Transverse colon (tissue), 4 donors: ENCODE data around the gene CLCNKA. TPM values are rescaled to one million over a fixed set of nuclear protein-coding genes. Genes with fewer than 3 reads are reported as not detected.
"Not testable (repeated sequence)": the region's sequence is repeated elsewhere in the genome, so short reads cannot be mapped to it uniquely, and the experiment has no call there.

Source experiments
- DNase-seq: peaks from one replicate; pipeline ENCODE4 v3.0.0-alpha.2; 2019
- H3K27ac ChIP-seq, 4 donors: fragments of 200-600 bp; sonication (generic); 2 replicates each; pipeline ENCODE4 v1.5.1; 2016 to 2018; ENCODE audit warnings: inconsistent platforms in 4 of 4
- H3K27me3 ChIP-seq: fragments of 200-600 bp; sonication (generic); 2 replicates; pipeline ENCODE4 v1.5.1; 2017; ENCODE audit warnings: inconsistent platforms
- H3K36me3 ChIP-seq, 4 donors: fragments of 200-600 bp; sonication (generic); 2 replicates each; pipeline ENCODE4 v1.5.1; 2017 to 2019; ENCODE audit warnings: inconsistent platforms in 4 of 4
- H3K4me1 ChIP-seq, 4 donors: fragments of 200-600 bp; sonication (generic); 2 replicates each; pipeline ENCODE4 v1.5.1; 2017 to 2020; ENCODE audit warnings: inconsistent platforms in 4 of 4
- H3K4me3 ChIP-seq, 4 donors: fragments of 200-600 bp; sonication (generic); 1 replicate in 1 of 4; 2 replicates in 3 of 4; pipeline versions ENCODE4 v1.5.1 to v1.6.1; 2017 to 2019; ENCODE audit warnings: inconsistent platforms in 4 of 4
- H3K9me3 ChIP-seq, 2 donors: fragments of 200-600 bp; sonication (generic); 2 replicates each; pipeline ENCODE4 v1.5.1; 2017 to 2019; ENCODE audit warnings: inconsistent platforms in 2 of 2
- CTCF ChIP-seq, 5 experiments: fragments of 200-600 bp in 3 of 5; fragments of 450-650 bp in 2 of 5; sonication (generic) in 3 of 5; IDR thresholded peaks; 1 replicate in 2 of 5; 2 replicates in 3 of 5; pipeline ENCODE4 v1.5.1; 2016 to 2017; ENCODE audit warnings: antibody characterized with exemption in 5 of 5, inconsistent platforms in 3 of 5, mild to moderate bottlenecking in 2 of 5, moderate library complexity in 1 of 5
- EP300 ChIP-seq: sonication (generic); formaldehyde crosslinking; IDR thresholded peaks from one replicate; pipeline ENCODE4 v1.6.1; 2017; ENCODE audit warnings: antibody characterized with exemption, low read depth
- POLR2A ChIP-seq: fragments of 450-650 bp; IDR thresholded peaks from one replicate; pipeline ENCODE4 v1.6.1; 2016; ENCODE audit warnings: antibody characterized with exemption, mild to moderate bottlenecking, moderate library complexity
- POLR2AphosphoS5 ChIP-seq, 3 donors: sonication (generic); formaldehyde crosslinking; IDR thresholded peaks; one replicate each; pipeline ENCODE4 v1.6.1; 2016; ENCODE audit warnings: antibody characterized with exemption in 3 of 3
- WGBS, 2 donors: methylation state at CpG; one replicate each; pipeline ENCODE4 v1.1.5; 2018; ENCODE audit warnings: low coverage in 1 of 2; 5-methylcytosine and 5-hydroxymethylcytosine counted together
- in situ Hi-C, 4 donors: fragments of 200-750 bp; cut with MboI; loops; one replicate each; pipeline versions ENCODE4 v1.15.0 to v1.15.1; 2017; ENCODE audit warnings: low sequenced_read_pairs in 3 of 4, low pct_ligation_motif_present in 1 of 4, low pct_unique_long_range_greater_than_20kb in 1 of 4
- intact Hi-C: fragments of 100-400 bp; cut with DNase I; formaldehyde crosslinking; loops from one replicate; pipeline ENCODE4 v1.15.1; 2023; ENCODE audit warnings: low total_unique reads
- total RNA-seq, 4 donors: library from RNA; depleted of rRNA; stranded (reverse); fragments of >200 nt; gene quantifications; one replicate each; pipeline ENCODE4 v1.1.0, GENCODE V29; 2016

The CLCNKA gene
- total RNA-seq, 4 donors from 2014 or later = 0.68 to 21.7 (median 0.79) TPM; not detected in 1

DNA sequence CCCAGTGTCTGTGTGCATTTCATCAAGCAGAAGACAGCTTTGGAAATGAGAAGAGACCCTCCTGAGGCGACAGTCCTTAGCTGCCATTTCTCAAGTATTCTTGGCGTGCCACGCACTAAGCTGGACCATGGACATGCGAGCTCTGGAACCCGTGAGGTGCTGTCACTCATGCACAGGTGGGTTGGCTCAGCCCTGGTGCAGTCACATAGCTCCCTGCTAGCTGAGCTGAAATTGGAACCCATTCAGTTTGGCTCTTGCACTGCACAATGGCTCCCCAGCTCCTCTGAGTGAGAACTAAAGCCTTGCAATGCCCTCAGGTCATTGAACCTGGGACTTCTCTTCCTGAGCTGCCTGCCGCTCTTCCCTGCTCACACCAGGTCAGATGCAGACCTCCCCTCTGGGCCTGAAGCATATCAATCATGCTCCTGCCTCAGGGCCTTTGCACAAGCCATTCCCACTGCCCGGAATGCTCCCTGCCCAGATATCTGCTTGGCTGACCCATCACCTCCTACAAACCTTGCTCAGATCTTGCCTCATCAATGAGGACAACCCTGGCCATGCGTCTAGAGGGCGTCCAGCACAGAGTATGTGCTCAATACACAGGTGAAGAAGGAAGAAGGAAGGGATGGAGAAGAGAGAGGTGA is 24.1 kb upstream of the CLCNKA start:
- in situ Hi-C loops = loop anchor here in 2 of 4 donors (25.0 kb wide), 1 partner anchor 185 kb away; the partner anchor contains the start of gene UQCRHL (in 2 of the 2)
- intact Hi-C loops = loop anchor here (10.0 kb wide), 1 partner anchor 183 kb away; no protein-coding TSS in a partner anchor
- no peak for DNase-seq

DNA sequence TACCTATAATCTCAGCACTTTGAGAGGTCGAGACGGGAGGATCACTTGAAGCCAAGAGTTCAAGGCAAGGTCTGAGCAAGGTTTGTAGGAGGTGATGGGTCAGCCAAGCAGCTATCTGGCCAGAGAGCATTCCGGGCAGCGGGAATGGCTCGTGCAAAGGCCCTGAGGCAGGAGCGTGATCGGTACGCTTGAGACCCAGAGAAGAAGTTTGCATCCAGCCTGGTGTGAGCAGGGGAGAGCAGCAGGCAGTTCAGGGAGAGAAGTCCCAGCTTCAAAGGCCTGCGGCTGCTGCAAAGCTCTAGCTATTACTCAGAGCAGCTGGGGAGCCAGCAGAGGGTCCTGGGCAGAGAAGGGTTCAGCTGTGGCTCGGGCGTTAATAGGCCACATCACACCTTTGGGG is 22.9 kb upstream of the CLCNKA start:
- Histone ChIP-seq H3K9me3 (no peaks in the 10 kb centered on the region), H3K27me3 (no peaks in the 10 kb centered on the region), H3K4me1 (no peaks in the 10 kb centered on the region), H3K36me3 (no peaks in the 10 kb centered on the region), H3K27ac (no peak overlapping the region), H3K4me3 (no peak overlapping the region)
- WGBS, 2 donors = 78 to 79% methylated on average over 2 to 11 of the region's 11 CpGs
- TF ChIP-seq EP300 (no peak), CTCF (IDR thresholded peaks at IDR 0.05) (no peak), POLR2AphosphoS5 (IDR thresholded peaks at IDR 0.05) (no peak), POLR2A (no peak)
- in situ Hi-C loops (loop anchor here in 2 of 4 donors (25.0 kb wide), 1 partner anchor 187 kb away; the partner anchor contains the start of gene UQCRHL (in 2 of the 2)), intact Hi-C loops (loop anchor here (10.0 kb wide), 1 partner anchor 184 kb away; no protein-coding TSS in a partner anchor)
- no peak for DNase-seq

More for the DNA sequence above, 24.1 kb upstream of the CLCNKA start:
- Histone ChIP-seq H3K27me3 (no peaks in the 10 kb centered on the region), H3K27ac (no peak overlapping the region), H3K9me3 (no peaks in the 10 kb centered on the region), H3K4me3 (no peak overlapping the region), H3K36me3 (no peaks in the 10 kb centered on the region), H3K4me1 (no peaks in the 10 kb centered on the region)
- TF ChIP-seq POLR2AphosphoS5 (IDR thresholded peaks at IDR 0.05) = no peak
- no peak for TF ChIP-seq POLR2A
- no peak for TF ChIP-seq CTCF (IDR thresholded peaks at IDR 0.05)
- TF ChIP-seq EP300 = no peak
- WGBS, 2 donors = 77 to 85% methylated on average over 5 to 9 of the region's 9 CpGs

DNA sequence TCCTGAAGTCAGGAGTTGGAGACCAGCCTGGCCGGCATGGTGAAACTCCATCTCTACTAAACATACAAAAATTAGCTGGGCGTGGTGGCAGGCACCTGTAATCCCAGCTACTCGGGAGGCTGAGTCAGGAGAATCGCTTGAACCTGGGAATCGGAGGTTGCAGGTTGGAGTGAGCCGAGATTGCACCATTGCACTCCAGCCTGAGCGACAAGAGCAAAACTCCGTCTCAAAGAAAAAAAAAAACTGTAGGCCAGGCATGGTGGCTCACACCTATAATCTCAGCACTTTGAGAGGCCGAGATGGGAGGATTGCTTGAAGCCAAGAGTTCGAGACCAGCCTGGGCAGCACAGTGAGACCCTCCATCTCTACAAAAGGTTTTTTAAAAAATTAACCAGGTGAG is 20.6 kb upstream of the CLCNKA start:
- H3K9me3 ChIP-seq, H3K4me1 ChIP-seq, H3K4me3 ChIP-seq, in situ Hi-C loops, intact Hi-C loops, H3K36me3 ChIP-seq, H3K27me3 ChIP-seq, H3K27ac ChIP-seq, DNase-seq: not testable (repeated sequence)
- WGBS, 2 donors = 75 to 88% methylated on average over 9 to 10 of the region's 10 CpGs

DNA sequence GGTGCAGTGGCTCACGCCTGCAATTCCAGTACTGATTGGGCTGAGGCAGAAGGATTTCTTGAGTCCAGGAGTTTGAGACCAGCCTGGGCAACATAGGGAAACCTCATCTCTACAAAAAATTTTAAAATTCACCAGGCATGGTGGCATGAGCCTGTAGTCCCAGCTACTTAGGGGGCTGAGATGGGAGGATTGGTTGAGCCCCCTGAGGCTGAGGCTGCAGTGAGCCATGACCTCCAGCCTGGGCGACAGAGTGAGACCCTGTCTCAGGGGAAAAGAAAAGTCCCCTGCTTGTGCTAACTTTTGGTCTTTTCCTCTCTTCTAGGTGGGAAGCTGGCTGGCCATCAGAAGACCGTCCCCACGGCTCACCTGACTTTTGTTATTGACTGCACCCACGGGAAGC is 16.2 kb upstream of the CLCNKA start:
- TF ChIP-seq EP300 = no peak
- TF ChIP-seq POLR2A = no peak
- TF ChIP-seq POLR2AphosphoS5 (IDR thresholded peaks at IDR 0.05) = no peak
- TF ChIP-seq CTCF (IDR thresholded peaks at IDR 0.05) = no peak
- no peaks in the 10 kb centered on the region for H3K36me3 ChIP-seq
- in situ Hi-C loops = no loop called here
- H3K27ac ChIP-seq = no peak overlapping the region
- H3K27me3 ChIP-seq = no peaks in the 10 kb centered on the region
- intact Hi-C loops = no loop called here
- no peak overlapping the region for H3K4me3 ChIP-seq
- WGBS, 2 donors = 75% methylated on average over 5 of the region's 5 CpGs; no CpG with 5 or more reads in 1 of the 2 donors
- no peaks in the 10 kb centered on the region for H3K9me3 ChIP-seq
- H3K4me1 ChIP-seq = no peaks in the 10 kb centered on the region
- DNase-seq = no peak
